ENCODE data around the gene WAS.

Gene WAS

DNA sequence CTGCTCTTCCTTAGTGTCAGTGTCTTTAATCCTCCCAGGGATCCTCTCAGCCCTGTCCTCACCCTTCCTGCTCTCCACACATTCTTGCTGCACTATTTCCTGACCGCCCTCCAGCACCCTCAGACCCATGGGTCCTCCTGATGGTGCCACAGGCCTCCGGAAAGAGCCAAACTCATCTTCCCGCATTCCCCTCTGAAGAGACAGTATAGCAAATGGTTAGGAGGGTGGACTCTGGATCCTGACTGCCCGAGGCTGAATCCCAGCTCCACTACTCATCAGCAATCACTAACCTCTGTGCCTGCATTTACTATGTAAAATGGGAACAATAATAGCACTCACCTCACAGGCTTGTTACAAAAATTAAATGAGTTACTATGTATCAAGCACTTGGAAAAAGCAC, 19.1 kb downstream of the WAS start:
- TF ChIP-seq, protein P1, sequence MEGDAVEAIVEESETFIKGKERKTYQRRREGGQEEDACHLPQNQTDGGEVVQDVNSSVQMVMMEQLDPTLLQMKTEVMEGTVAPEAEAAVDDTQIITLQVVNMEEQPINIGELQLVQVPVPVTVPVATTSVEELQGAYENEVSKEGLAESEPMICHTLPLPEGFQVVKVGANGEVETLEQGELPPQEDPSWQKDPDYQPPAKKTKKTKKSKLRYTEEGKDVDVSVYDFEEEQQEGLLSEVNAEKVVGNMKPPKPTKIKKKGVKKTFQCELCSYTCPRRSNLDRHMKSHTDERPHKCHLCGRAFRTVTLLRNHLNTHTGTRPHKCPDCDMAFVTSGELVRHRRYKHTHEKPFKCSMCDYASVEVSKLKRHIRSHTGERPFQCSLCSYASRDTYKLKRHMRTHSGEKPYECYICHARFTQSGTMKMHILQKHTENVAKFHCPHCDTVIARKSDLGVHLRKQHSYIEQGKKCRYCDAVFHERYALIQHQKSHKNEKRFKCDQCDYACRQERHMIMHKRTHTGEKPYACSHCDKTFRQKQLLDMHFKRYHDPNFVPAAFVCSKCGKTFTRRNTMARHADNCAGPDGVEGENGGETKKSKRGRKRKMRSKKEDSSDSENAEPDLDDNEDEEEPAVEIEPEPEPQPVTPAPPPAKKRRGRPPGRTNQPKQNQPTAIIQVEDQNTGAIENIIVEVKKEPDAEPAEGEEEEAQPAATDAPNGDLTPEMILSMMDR (IDR thresholded peaks at IDR 0.05; ENCODE audit: control insufficient read depth, insufficient read depth, low read depth, low read length, missing control alignments) = no peak
- DNase-seq (ENCODE audit: low read depth) = no peak

DNA sequence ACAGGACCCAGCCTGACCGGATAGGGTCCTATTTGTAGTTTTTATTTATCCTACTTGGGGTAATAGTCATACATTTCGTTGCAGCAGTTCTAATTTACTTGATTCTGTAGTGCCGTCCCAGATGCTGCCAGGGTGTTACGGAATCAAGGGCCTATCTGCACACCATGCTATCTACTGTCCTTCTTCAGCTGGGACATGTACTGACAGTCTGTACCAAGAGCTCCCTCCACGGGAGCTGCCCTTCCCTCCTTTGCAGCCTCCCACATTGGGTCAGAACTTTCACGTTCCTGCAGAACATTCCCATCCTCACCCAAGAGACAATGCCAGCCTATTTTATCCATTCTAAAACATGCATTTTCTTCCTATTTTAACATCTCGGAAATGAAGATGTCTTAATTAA, 19.6 kb downstream of the WAS start:
- no peak for DNase-seq (ENCODE audit: low read depth)
- H3K4me3 ChIP-seq (ENCODE audit: control insufficient read depth, low read depth, low read length) = no peak overlapping the region
- TF ChIP-seq, protein P1 (IDR thresholded peaks at IDR 0.05; ENCODE audit: control insufficient read depth, insufficient read depth, low read depth, low read length, missing control alignments) = no peak

More for the DNA sequence above, 19.1 kb downstream of the WAS start:
- no peak overlapping the region for H3K4me3 ChIP-seq (ENCODE audit: control insufficient read depth, low read depth, low read length)

DNA sequence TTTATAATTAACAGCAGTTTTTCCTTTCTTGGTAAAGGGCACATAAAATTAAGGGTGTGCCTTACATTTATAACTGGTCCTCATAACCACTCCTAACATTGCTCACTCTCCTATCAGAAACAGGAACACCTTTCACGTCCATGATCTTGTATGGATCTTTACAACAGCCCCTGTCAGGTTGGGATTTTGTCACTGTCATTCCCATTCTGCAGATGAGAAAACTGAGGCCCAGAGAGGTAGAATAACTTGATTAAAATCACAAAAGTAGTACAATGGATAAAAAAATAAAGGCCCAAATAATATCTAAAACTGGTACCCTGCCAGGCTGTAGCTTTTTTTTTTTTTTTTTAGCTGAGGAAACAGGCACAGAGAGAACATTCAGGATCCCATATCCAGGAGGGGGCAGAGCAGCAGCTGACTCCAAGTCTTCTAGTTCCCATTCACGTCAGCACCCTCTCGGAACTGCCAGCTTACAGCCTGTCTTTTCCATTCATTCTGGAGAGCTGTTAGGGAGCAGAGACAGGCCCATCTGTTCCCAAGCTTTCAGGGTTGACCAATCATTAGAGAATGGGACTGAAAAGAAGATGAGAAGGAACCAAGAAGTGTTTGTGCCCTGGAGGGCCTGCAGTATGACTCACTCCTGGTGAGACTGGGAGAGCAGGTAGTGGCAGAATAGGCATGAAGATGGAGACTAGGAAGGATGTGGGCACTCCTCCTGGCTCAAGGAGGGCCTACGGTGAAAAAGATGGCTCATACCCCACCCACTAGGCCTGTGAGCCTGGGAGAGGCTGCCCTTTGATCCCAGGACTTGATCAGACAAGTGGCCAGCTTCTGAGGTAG, 20.3 kb downstream of the WAS start:
- DNase-seq (ENCODE audit: low read depth) = no peak
- H3K4me3 ChIP-seq (ENCODE audit: control insufficient read depth, low read depth, low read length) = no peak overlapping the region
- TF ChIP-seq, protein P1 (IDR thresholded peaks at IDR 0.05; ENCODE audit: control insufficient read depth, insufficient read depth, low read depth, low read length, missing control alignments) = peak; percentile 13

DNA sequence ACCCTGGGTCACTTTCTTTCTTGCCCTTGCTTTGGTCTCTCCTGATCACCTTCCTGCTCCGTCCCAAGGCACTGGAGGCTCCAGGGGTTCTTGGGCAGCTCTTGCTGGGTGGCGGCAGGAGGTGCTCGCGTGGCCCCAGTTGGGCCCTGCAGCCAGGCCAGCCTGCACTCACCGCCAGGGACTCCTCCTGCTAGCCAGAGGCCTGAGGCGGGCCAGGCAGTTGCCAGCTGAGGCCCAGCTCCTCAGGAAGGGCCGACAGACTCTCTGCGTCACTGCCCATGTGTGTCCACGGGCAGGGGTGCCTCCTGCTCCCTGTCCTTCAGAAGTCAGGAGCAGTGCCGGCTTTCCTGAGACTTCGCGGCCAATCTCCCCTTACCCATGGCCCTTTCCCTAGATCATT, 22.3 kb downstream of the WAS start:
- TF ChIP-seq, protein P1 (IDR thresholded peaks at IDR 0.05; ENCODE audit: control insufficient read depth, insufficient read depth, low read depth, low read length, missing control alignments) = no peak
- DNase-seq (ENCODE audit: low read depth) = no peak
- no peak overlapping the region for H3K4me3 ChIP-seq (ENCODE audit: control insufficient read depth, low read depth, low read length)

DNA sequence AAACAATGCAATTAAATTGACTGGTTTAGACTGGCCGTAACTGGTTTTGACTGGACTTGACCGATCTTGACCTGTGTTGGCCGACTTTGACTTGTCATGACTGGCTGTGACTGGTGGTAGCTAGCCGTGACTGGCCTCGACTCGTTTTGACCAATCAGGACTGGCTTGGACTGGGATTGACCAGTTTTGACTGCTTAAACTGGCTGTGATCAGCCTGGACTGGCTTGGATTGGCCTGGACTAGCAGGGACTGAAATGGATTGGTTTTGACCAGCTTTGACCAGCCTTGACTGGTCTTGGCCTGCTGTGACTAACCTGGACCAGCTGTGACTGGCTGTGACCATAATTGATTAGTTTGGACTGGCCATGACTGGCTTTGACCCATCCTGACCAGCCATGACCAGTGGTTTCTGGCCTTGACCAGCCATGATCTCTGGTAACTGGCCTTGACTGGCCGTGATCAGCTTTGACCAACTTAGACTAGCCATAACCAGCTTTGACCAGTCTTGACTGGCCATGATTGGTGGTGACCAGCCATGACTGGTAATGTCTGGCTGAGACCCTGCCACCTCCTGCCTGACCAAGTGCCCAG, 26.0 kb downstream of the WAS start:
- TF ChIP-seq, protein P1 (IDR thresholded peaks at IDR 0.05; ENCODE audit: control insufficient read depth, insufficient read depth, low read depth, low read length, missing control alignments) = no peak

DNA sequence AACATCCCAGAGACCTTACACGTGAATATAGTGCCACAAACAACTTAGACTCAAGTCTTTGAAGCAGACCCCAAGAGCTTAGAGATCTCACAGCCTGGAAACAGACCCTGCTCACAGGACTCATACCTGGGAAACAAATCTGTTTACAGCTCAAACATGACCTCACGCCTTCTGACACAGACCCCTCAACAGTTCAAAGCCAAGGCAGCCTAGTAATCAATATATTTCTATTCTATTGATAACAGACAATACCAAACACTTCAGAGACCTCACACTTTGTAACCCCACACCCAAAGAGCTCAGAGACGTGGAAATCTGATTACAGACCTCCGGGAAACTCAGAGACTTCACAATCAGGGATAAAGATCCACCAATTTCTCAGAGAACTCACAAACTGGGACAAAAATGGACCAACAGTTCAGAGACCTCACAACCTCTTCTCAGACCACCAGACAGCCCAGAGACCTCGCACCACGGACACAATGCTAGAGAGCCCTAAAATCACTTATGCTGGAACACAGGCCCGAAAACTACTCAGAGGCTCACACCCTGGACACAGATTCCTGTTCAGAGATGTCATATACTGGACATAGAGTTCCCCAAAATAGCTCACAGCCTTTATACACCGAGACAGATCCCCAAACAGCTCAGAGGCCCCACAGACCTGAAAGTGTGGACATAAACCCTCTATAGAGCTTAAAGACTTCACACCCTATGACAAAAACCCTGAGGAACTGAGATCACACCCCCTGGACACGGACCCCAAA, 27.7 kb downstream of the WAS start:
- no peak overlapping the region for H3K4me3 ChIP-seq (ENCODE audit: control insufficient read depth, low read depth, low read length)
- DNase-seq (ENCODE audit: low read depth) = no peak
- TF ChIP-seq, protein P1 (IDR thresholded peaks at IDR 0.05; ENCODE audit: control insufficient read depth, insufficient read depth, low read depth, low read length, missing control alignments) = no peak

More for the DNA sequence above, 26.0 kb downstream of the WAS start:
- H3K4me3 ChIP-seq (ENCODE audit: control insufficient read depth, low read depth, low read length) = no peak overlapping the region
- no peak for DNase-seq (ENCODE audit: low read depth)

All from AG09309 (cell line).